ENCODE data around the gene TMEM156.

The TMEM156 gene

DNA sequence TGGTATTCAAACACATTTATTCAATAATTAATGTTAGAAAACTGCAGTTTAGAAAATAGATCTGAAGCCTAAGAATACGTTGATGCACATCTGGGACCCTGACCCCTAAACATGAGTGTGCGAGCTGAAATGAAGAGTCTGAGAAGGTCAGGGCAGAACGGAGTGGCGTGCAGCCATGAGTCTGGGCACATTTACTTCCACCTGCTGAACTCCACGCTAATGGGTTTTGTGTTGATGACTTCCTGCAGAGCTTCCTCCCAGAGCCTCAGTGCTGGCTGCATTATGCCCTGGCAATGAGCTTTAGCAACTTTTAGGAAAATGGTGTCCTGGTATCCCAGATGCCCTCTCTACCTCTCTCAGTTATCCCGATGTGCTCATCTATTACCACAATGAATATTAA is 111.5 kb downstream of the TMEM156 start:
- DNase-seq = no peak

DNA sequence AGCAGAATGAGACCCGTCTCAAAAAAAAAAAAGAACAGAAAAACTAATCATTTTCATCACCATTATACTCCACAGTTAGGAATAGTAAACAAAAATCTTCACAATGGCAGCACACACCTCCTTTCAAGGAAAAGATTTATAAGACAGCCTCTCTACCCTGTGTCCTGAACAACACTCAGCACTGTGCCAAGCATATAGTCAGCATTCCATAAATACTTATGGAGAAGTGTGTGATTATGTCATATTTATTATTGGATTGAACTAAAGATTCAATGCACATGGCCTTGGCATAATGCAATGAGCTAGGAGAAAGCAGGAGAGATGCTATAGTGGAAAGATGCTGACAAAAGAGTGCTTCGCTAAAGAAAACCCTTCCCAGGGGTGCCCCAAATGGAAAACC is 112.0 kb downstream of the TMEM156 start:
- DNase-seq = no peak

DNA sequence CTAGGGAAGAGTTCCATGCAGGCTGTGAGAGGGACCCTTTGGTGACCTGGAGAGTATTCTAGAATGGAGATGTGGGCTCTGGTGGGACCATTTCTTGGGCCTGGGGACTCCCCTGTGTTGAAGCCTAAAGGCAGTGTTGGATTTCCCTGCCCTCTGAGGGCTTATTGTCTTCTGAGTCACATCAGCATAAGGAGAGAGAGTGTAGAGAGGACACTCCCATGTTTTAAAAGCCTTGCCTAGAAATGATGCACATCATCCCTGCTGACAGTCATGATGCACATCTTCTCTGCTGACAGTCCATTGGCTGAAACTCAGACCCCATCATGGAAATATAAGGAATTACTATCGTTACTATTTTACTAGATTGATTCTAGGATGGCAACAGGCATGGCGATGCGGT is 112.7 kb downstream of the TMEM156 start:
- DNase-seq = no peak

DNA sequence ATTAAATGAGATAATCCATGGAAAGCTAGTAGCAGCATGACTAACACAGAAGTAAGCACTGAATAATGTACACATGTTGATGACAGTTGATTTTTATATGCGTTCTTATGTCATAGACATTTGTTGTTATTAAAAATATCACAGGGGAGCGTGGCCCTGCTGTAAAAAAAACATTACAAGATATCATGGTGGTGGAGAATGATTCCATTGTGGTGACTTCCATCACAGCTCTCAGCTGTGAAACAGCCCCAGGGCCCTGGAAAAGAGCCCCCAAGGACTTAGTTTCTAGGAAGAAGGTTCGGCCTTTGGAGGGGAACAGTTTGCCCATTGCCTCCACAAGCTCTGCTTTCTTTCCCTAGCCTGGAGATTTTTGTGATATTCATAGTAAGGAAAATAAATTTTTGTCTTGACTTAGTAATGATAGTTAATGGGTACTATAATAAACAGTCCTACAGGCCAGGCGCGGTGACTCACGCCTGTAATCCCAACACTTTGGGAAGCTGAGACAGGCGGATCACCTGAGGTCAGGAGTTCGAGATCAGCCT is 114.7 kb downstream of the TMEM156 start:
- no peak for DNase-seq
